Activated CD8-positive, alpha-beta memory T cell treated with anti-CD3 and anti-CD28 coated beads, Interleukin-2, amount 10 ng/mL, durations not matched to agents 7 days and 5 days (primary cell): Measurements from ENCODE around the gene TAF3. TPM values are rescaled to one million over a fixed set of nuclear protein-coding genes. Genes with fewer than 3 reads are reported as not detected.

ENCODE experiments used
- ATAC-seq: fragments of 150-1000 bp; cut with Tn5 transposase; one replicate; pipeline ENCODE4 v1.10.0; 2021; ENCODE audit warnings: moderate library complexity
- CTCF ChIA-PET: fragments of 350-600 bp; sonication (Branson Sonifier 250); formaldehyde crosslinking; loops from one replicate; lab custom pipeline; 2021; ENCODE audit warnings: antibody characterized with exemption; lab: Charles Lee
- DNase-seq: peaks from one replicate; pipeline ENCODE4 v3.0.0-alpha.2; 2020
- H3K27ac Mint-ChIP-seq: one replicate; pipeline ENCODE4 v1.8.0; 2021; ENCODE audit warnings: mild to moderate bottlenecking, mixed read lengths
- H3K27me3 Mint-ChIP-seq: one replicate; pipeline ENCODE4 v1.8.0; 2021; ENCODE audit warnings: mixed read lengths
- H3K36me3 Mint-ChIP-seq: one replicate; pipeline ENCODE4 v1.8.0; 2021; ENCODE audit warnings: mild to moderate bottlenecking, mixed read lengths
- H3K4me1 Mint-ChIP-seq: one replicate; pipeline ENCODE4 v1.8.0; 2021; ENCODE audit warnings: mixed read lengths
- H3K4me3 Mint-ChIP-seq: one replicate; pipeline ENCODE4 v1.8.0; 2021; ENCODE audit warnings: mild to moderate bottlenecking, moderate library complexity, mixed read lengths
- H3K9me3 Mint-ChIP-seq: one replicate; pipeline ENCODE4 v1.8.0; 2022; ENCODE audit warnings: low read depth, mixed read lengths
- total RNA-seq, 2 experiments: library from RNA; stranded (reverse); gene quantifications; one replicate each; pipeline ENCODE4 v1.2.3, GENCODE V29; 2021

Gene TAF3
- total RNA-seq, 2 experiments from 2014 or later = 15.6 to 15.8 TPM

DNA sequence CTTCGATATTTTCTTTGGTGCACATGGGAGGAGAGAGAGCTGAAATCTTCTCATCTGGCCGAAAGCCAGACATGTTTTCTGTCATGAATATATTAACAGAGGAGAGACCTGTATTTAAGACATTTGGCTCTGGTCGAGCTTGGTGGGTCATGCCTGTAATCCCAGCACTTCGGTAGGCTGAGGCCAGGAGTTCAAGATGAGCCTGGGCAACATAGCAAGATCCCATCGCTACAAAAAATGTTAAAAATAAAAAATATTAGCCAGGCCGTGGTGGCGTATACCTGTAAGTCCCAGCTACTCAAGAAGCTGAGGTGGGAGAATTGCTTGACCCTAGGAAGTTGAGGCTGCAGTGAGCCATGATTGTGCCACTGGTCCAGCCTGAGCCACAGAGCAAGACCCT is 214.3 kb downstream of the TAF3 start:
- Mint-ChIP-seq H3K4me3 (no peak overlapping the region), H3K27ac (no peak overlapping the region), H3K9me3 (no peaks in the 10 kb centered on the region), H3K27me3 (peaks cover 57% of the 10 kb centered on the region), H3K36me3 (peaks cover 2% of the 10 kb centered on the region), H3K4me1 (peaks cover 13% of the 10 kb centered on the region)
- DNase-seq (no peak), ATAC-seq (no peak)
- CTCF ChIA-PET = interaction anchor here (0.6 to 2.1 kb wide), 4 partner anchors 9 to 1176 kb away, joined by 3 to 6 read pairs (median 3); no protein-coding TSS in a partner anchor

GRCh38 chr10:8033812-8034465 is 215.6 kb downstream of the TAF3 start:
- DNase-seq = no peak
- Mint-ChIP-seq H3K27ac (no peak overlapping the region), H3K4me1 (peaks cover 14% of the 10 kb centered on the region), H3K4me3 (no peak overlapping the region), H3K27me3 (peaks cover 70% of the 10 kb centered on the region), H3K9me3 (no peaks in the 10 kb centered on the region), H3K36me3 (peaks cover 4% of the 10 kb centered on the region)
- no peak for ATAC-seq
- CTCF ChIA-PET = interaction anchor here (1.1 to 2.1 kb wide), 3 partner anchors 12 to 1175 kb away, joined by 3 to 6 read pairs (median 3); no protein-coding TSS in a partner anchor

- Mint-ChIP-seq H3K4me1 (peaks cover 16% of the 10 kb centered on the region), H3K36me3 (peaks cover 4% of the 10 kb centered on the region), H3K27ac (no peak overlapping the region), H3K27me3 (peaks cover 76% of the 10 kb centered on the region), H3K4me3 (no peak overlapping the region), H3K9me3 (no peaks in the 10 kb centered on the region)
- CTCF ChIA-PET = interaction anchor here (2.1 kb wide), 1 partner anchor 11 kb away, joined by 6 read pairs; no protein-coding TSS in a partner anchor
- DNase-seq (no peak), ATAC-seq (no peak)
These were observed 216.2 kb downstream of the TAF3 start for GRCh38 chr10:8034466-8035005.

DNA sequence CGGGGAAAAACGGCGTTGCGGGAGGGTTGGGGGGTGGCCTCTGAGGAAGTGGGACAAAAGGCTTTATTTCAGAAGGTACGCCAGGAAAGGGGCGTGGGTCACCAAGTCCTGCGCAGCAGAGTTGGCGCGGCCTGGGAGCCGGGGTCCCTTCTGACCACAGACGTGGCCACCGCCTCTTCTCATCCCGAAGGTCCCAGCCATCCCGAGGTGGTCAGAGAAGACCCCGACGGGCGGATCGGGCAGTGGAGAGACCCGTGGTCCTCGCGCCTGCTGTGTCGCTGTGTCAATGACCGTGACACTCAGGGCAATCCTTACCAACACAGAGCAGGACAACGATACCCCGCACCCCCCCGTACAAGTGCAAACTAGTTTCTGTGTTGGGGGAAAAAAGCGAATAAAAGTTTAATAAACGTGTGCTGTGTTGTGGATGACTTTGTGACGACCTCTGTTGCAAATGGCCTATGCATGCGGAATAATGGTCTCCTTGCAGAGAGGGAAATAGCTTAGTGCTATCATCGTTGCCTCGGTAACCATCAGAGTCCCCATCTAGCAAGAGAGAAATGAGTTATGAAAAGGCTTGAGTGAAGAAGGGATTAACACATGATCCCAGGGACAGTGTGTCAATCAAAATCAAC is 216.8 kb downstream of the TAF3 start:
- ATAC-seq (no peak), DNase-seq (no peak)
- peaks cover 16% of the 10 kb centered on the region for H3K4me1 Mint-ChIP-seq
- peak overlapping the region; percentile 16 for H3K4me3 Mint-ChIP-seq
- CTCF ChIA-PET = no interaction called here
- peak overlapping the region; percentile 72 for H3K27ac Mint-ChIP-seq
- peaks cover 4% of the 10 kb centered on the region for H3K36me3 Mint-ChIP-seq
- no peaks in the 10 kb centered on the region for H3K9me3 Mint-ChIP-seq
- peaks cover 82% of the 10 kb centered on the region for H3K27me3 Mint-ChIP-seq

DNA sequence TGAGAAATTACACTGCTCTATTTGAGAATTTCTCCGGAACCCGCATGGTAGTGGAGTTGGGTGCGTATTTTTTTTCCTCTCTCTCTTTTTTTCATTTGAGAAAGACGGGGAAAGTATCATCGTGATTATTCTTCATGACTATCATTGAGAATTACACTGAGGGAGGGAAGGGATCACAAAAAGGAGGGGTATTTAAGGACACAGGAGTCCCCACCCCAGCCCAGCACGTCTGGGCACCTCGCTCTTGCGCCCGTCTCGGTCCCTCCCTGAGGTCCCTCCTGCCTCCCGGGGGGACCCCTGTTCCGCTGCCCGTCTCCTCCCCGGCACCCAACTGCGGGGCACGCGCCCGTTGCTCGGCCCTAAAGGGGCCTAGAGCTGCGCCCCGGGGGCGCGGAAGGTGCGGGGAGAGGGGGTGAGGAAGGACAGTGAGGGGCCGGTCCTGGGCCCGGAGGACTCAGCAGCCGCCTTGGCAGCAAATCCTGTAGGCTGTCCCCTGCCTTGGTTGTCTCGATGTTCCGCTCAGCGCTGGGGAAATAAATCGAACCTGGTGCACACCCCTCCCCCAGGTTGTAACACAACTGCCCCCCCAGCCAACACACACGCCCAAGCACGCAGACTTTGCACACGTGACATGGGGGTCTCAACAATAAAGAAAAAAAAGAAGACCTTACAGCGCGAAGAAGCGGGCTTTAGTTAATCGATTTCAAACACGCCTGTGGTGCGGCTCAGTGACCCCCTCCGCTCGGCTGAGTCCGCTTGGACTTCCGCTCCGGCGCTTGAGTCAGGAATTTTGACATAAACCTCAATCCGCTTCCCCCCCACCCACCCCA is 217.6 kb downstream of the TAF3 start:
- Mint-ChIP-seq H3K36me3 (peaks cover 4% of the 10 kb centered on the region), H3K4me1 (peaks cover 16% of the 10 kb centered on the region), H3K4me3 (peak overlapping the region; percentile 16), H3K9me3 (no peaks in the 10 kb centered on the region), H3K27ac (peak overlapping the region; percentile 72), H3K27me3 (peaks cover 84% of the 10 kb centered on the region)
- peak; percentile 24 for ATAC-seq
- CTCF ChIA-PET = no interaction called here
- no peak for DNase-seq

GRCh38 chr10:8036506-8037198 is 218.3 kb downstream of the TAF3 start:
- CTCF ChIA-PET = no interaction called here
- DNase-seq = no peak
- H3K27me3 Mint-ChIP-seq = peaks cover 85% of the 10 kb centered on the region
- H3K4me3 Mint-ChIP-seq = no peak overlapping the region
- H3K27ac Mint-ChIP-seq = no peak overlapping the region
- peaks cover 4% of the 10 kb centered on the region for H3K36me3 Mint-ChIP-seq
- peaks cover 20% of the 10 kb centered on the region for H3K4me1 Mint-ChIP-seq
- no peak for ATAC-seq
- H3K9me3 Mint-ChIP-seq = no peaks in the 10 kb centered on the region

DNA sequence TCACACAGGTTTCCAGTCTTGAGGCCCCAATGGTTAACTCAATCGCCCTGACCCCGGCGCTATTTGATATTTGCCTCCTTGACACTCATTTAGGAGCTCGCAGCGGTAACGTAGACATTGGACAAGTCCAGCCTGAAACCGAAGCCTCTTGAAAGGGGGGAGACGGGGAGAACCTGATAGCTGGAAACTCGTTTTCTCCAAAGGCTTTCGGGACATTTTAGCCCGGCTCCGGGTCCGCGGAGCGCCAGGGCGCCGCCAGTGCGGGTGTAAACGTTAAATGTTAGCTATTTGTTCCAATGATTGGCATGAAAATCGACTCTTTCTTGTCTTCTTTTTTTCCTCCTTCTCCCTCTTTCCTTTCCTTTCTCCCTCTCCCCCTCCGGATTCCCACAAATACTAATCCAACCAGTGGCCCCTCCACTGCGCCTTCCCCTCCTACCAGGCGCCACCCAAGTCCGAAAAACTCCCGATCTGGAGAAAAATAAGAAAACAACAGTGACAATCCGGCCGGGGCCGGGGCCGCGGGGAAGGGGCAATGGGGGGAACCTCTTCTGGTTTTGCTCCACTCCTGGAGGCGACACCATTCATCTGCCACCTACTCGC is 219.0 kb downstream of the TAF3 start:
- Mint-ChIP-seq H3K4me3 (no peak overlapping the region), H3K27me3 (peaks cover 88% of the 10 kb centered on the region)
- DNase-seq = no peak

GRCh38 chr10:8037941-8038894 is 219.9 kb downstream of the TAF3 start:
- CTCF ChIA-PET = no interaction called here
- Mint-ChIP-seq H3K4me1 (peaks cover 33% of the 10 kb centered on the region), H3K4me3 (no peak overlapping the region), H3K9me3 (no peaks in the 10 kb centered on the region), H3K36me3 (peaks cover 6% of the 10 kb centered on the region), H3K27ac (peak overlapping the region; percentile 50), H3K27me3 (peaks cover 89% of the 10 kb centered on the region)
- DNase-seq (no peak), ATAC-seq (no peak)

More for the DNA sequence above, 219.0 kb downstream of the TAF3 start:
- no peaks in the 10 kb centered on the region for H3K9me3 Mint-ChIP-seq
- H3K27ac Mint-ChIP-seq = peak overlapping the region; percentile 15
- CTCF ChIA-PET = no interaction called here
- peaks cover 25% of the 10 kb centered on the region for H3K4me1 Mint-ChIP-seq
- peaks cover 5% of the 10 kb centered on the region for H3K36me3 Mint-ChIP-seq
- no peak for ATAC-seq

DNA sequence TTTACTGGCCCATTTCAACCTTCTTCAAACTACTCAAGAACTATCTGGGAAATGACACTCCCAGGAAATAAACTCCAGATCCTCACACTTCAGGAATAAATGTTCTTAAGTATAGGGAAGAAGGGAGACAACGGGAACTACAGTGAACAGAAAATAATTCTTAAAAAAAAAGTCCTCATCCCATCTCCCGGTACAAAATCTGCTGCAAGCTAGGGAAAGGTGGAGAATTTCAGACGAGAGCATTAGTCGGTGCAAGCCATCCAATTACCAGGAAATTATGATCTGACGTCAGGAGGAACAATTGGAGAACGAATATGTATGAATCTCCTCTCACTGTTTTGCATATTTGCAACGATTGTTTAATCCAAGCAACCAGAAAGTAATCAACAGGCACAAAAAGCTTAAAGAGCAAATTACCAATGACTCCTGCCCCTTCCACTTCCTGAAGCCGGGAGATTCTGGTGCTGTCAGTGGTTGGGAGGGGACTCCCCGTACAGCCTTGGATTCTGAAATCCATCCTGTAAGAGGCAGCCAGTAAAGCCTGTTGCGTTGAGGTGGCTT is 221.1 kb downstream of the TAF3 start:
- peaks cover 91% of the 10 kb centered on the region for H3K27me3 Mint-ChIP-seq
- DNase-seq (no peak), ATAC-seq (no peak)
- H3K27ac Mint-ChIP-seq = no peak overlapping the region
- no peak overlapping the region for H3K4me3 Mint-ChIP-seq
- H3K36me3 Mint-ChIP-seq = peaks cover 7% of the 10 kb centered on the region
- no peaks in the 10 kb centered on the region for H3K9me3 Mint-ChIP-seq
- CTCF ChIA-PET = interaction anchor here (1.2 to 1.4 kb wide), 2 partner anchors 10 to 12 kb away, joined by 3 read pairs; no protein-coding TSS in a partner anchor
- H3K4me1 Mint-ChIP-seq = peaks cover 40% of the 10 kb centered on the region

DNA sequence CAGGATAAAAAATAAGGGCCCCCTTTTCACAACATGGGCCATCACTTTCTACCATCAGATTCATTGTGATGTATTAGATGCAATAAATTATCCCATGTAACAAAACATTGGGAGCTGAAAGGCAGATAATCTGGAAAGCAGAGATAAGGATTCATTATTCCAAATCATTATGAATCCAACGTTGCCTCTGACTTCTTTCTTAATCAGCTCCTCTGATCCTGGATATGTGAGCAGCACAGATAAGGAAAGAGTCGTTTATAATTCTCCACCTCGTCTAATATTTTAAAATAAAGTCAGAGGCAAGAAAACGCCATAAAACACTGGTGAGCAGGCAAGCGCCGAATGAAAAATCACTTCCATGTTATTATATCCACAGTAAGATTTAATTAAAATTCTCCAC is 222.3 kb downstream of the TAF3 start:
- CTCF ChIA-PET = interaction anchor here (0.7 to 1.5 kb wide), 5 partner anchors 8 to 515 kb away, joined by 3 read pairs; no protein-coding TSS in a partner anchor
- no peak overlapping the region for H3K4me3 Mint-ChIP-seq
- no peak for ATAC-seq
- no peak for DNase-seq
- H3K27me3 Mint-ChIP-seq = peaks cover 94% of the 10 kb centered on the region
- H3K9me3 Mint-ChIP-seq = no peaks in the 10 kb centered on the region
- no peak overlapping the region for H3K27ac Mint-ChIP-seq
- H3K4me1 Mint-ChIP-seq = peaks cover 46% of the 10 kb centered on the region
- peaks cover 5% of the 10 kb centered on the region for H3K36me3 Mint-ChIP-seq

DNA sequence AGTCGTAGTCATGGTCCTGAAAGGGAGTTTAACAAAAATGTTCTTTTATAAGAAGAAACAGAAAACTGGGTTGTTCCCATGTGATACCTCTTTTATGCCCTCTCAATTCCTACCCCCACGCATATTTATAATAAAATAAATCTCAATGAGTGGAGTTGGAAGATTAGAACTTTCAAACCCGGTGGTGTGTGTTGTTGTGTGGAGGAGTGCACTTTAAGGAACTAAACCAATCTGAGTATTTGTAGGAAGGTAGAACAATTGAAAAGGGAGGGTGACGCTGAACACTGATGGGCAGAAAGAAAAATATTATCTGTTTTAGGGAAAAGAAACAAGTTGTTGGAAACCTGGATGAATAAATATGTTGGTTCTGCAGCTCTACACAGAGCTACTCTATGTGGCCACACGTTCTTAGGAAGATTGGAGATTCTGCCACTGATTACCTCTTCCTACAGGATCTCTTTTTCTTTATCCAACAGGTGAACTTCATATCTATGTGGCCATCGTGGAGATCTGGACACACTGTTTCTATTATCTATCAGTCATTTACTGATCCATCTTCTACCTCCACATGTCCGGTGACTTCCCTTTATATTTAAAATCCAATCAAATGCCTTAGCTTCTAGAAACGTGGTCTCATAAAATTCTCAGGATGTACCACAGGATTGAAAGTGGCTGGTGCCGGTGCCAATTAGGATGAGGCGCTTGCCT is 223.1 kb downstream of the TAF3 start:
- no peaks in the 10 kb centered on the region for H3K9me3 Mint-ChIP-seq
- H3K27me3 Mint-ChIP-seq = peaks cover 97% of the 10 kb centered on the region
- DNase-seq (no peak), ATAC-seq (no peak)
- peaks cover 54% of the 10 kb centered on the region for H3K4me1 Mint-ChIP-seq
- no peak overlapping the region for H3K4me3 Mint-ChIP-seq
- H3K27ac Mint-ChIP-seq = no peak overlapping the region
- peaks cover 5% of the 10 kb centered on the region for H3K36me3 Mint-ChIP-seq
- CTCF ChIA-PET = interaction anchor here (1.4 to 2.0 kb wide), 3 partner anchors 9 to 516 kb away, joined by 3 to 5 read pairs (median 5); no protein-coding TSS in a partner anchor
